ENCODE data around the gene CA5B. TPM values are rescaled to one million over a fixed set of nuclear protein-coding genes. Genes with fewer than 3 reads are reported as not detected.

Gene CA5B
- total RNA-seq, 1 donor, result 6.9 TPM

GRCh38 chrX:15747626-15748173, 9.6 kb downstream of the CA5B start:
- peaks cover 23% of the 10 kb centered on the region for H3K4me1 ChIP-seq (ENCODE audit: insufficient read depth, low read length)
- no peak for DNase-seq (ENCODE audit: insufficient read length, low spot score, missing footprints)
- no peak overlapping the region for H2AFZ ChIP-seq (ENCODE audit: low read length)
- H3K27me3 ChIP-seq (ENCODE audit: insufficient read depth, low read length), result no peaks in the 10 kb centered on the region
- no peak for TF ChIP-seq CTCF (IDR thresholded peaks at IDR 0.05; ENCODE audit: extremely low read depth, low read depth, low read length)
- H3K9me3 ChIP-seq (ENCODE audit: low read depth, low read length), result no peaks in the 10 kb centered on the region
- H3K4me3 ChIP-seq (ENCODE audit: insufficient read depth, low read length), result no peak overlapping the region
- no peaks in the 10 kb centered on the region for H3K36me3 ChIP-seq (ENCODE audit: insufficient read depth, low read length)
- peaks cover 2% of the 10 kb centered on the region for H4K20me1 ChIP-seq (ENCODE audit: insufficient read depth, low read length)
- no peak overlapping the region for H3K27ac ChIP-seq (ENCODE audit: low read depth, low read length)
- no peaks in the 10 kb centered on the region for H3K79me2 ChIP-seq (ENCODE audit: insufficient read depth, low read length)
- H3K4me2 ChIP-seq (ENCODE audit: insufficient read depth, low read length), result no peak overlapping the region

DNA sequence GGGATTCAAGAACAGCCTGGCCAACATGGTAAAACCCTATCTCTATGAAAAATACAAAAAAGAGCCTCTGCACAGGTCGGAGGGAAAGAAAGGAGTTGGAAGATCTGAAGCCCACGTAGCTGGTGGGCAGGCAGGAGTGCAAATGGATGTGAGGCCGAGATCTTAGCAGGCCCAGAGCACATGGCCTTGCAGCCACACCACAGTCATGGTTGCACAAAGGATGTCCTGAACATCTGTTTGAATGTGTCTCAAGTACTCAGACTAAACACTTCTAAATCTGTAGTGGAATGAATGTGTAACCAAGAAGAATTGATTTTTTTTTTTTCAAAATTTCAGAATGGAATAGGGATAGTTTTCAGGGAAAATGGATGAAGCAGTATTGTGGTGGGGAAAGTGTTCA, 10.8 kb downstream of the CA5B start:
- Histone ChIP-seq H2AFZ (ENCODE audit: low read length) (no peak overlapping the region), H3K4me1 (ENCODE audit: insufficient read depth, low read length) (peaks cover 23% of the 10 kb centered on the region), H3K27me3 (ENCODE audit: insufficient read depth, low read length) (no peaks in the 10 kb centered on the region), H3K4me3 (ENCODE audit: insufficient read depth, low read length) (no peak overlapping the region), H3K36me3 (ENCODE audit: insufficient read depth, low read length) (no peaks in the 10 kb centered on the region), H3K4me2 (ENCODE audit: insufficient read depth, low read length) (no peak overlapping the region), H4K20me1 (ENCODE audit: insufficient read depth, low read length) (peaks cover 2% of the 10 kb centered on the region), H3K79me2 (ENCODE audit: insufficient read depth, low read length) (no peaks in the 10 kb centered on the region), H3K27ac (ENCODE audit: low read depth, low read length) (no peak overlapping the region), H3K9me3 (ENCODE audit: low read depth, low read length) (no peaks in the 10 kb centered on the region)
- no peak for DNase-seq (ENCODE audit: insufficient read length, low spot score, missing footprints)
- no peak for TF ChIP-seq CTCF (IDR thresholded peaks at IDR 0.05; ENCODE audit: extremely low read depth, low read depth, low read length)

GRCh38 chrX:15749642-15750610, 11.9 kb downstream of the CA5B start:
- no peaks in the 10 kb centered on the region for H3K36me3 ChIP-seq (ENCODE audit: insufficient read depth, low read length)
- no peaks in the 10 kb centered on the region for H3K27me3 ChIP-seq (ENCODE audit: insufficient read depth, low read length)
- no peaks in the 10 kb centered on the region for H3K9me3 ChIP-seq (ENCODE audit: low read depth, low read length)
- no peak for DNase-seq (ENCODE audit: insufficient read length, low spot score, missing footprints)
- peak overlapping the region; percentile 83 for H3K27ac ChIP-seq (ENCODE audit: low read depth, low read length)
- no peaks in the 10 kb centered on the region for H3K79me2 ChIP-seq (ENCODE audit: insufficient read depth, low read length)
- no peaks in the 10 kb centered on the region for H4K20me1 ChIP-seq (ENCODE audit: insufficient read depth, low read length)
- TF ChIP-seq CTCF (IDR thresholded peaks at IDR 0.05; ENCODE audit: extremely low read depth, low read depth, low read length), result no peak
- peak overlapping the region; percentile 79 for H2AFZ ChIP-seq (ENCODE audit: low read length)
- peak overlapping the region; percentile 37 for H3K4me2 ChIP-seq (ENCODE audit: insufficient read depth, low read length)
- H3K4me3 ChIP-seq (ENCODE audit: insufficient read depth, low read length), result no peak overlapping the region
- H3K4me1 ChIP-seq (ENCODE audit: insufficient read depth, low read length), result peaks cover 23% of the 10 kb centered on the region

GRCh38 chrX:15750611-15751154, 12.6 kb downstream of the CA5B start:
- Histone ChIP-seq H2AFZ (ENCODE audit: low read length) (no peak overlapping the region), H3K9me3 (ENCODE audit: low read depth, low read length) (no peaks in the 10 kb centered on the region), H3K36me3 (ENCODE audit: insufficient read depth, low read length) (no peaks in the 10 kb centered on the region), H4K20me1 (ENCODE audit: insufficient read depth, low read length) (no peaks in the 10 kb centered on the region), H3K79me2 (ENCODE audit: insufficient read depth, low read length) (no peaks in the 10 kb centered on the region), H3K4me3 (ENCODE audit: insufficient read depth, low read length) (no peak overlapping the region), H3K27me3 (ENCODE audit: insufficient read depth, low read length) (no peaks in the 10 kb centered on the region), H3K4me1 (ENCODE audit: insufficient read depth, low read length) (peaks cover 23% of the 10 kb centered on the region), H3K27ac (ENCODE audit: low read depth, low read length) (peak overlapping the region; percentile 83), H3K4me2 (ENCODE audit: insufficient read depth, low read length) (peak overlapping the region; percentile 37)
- no peak for DNase-seq (ENCODE audit: insufficient read length, low spot score, missing footprints)
- TF ChIP-seq CTCF (IDR thresholded peaks at IDR 0.05; ENCODE audit: extremely low read depth, low read depth, low read length), result no peak

All from osteoblast (primary cell).